CD4-positive, alpha-beta T cell (primary cell): ENCODE results near the gene TEPSIN. TPM values are rescaled to one million over a fixed set of nuclear protein-coding genes. Genes with fewer than 3 reads are reported as not detected.

Experiments
- ATAC-seq: fragments of 200-7000 bp; cut with Tn5 transposase; one replicate; pipeline ENCODE4 v1.10.0; 2022; ENCODE audit warnings: mild to moderate bottlenecking; ENCODE audit not compliant: poor library complexity
- CTCF ChIA-PET: fragments of 350-600 bp; sonication (Branson Sonifier 250); formaldehyde crosslinking; loops from one replicate; lab custom pipeline; 2021; ENCODE audit warnings: antibody characterized with exemption, inconsistent platforms; lab: Charles Lee
- POLR2A ChIA-PET: fragments of 350-600 bp; sonication (Branson Sonifier 250); formaldehyde crosslinking; loops from one replicate; lab custom pipeline; 2021; ENCODE audit warnings: antibody characterized with exemption, inconsistent platforms; lab: Charles Lee
- DNase-seq, 14 experiments: peaks; one replicate each; pipeline ENCODE4 v3.0.0-alpha.2; 2013 to 2020; ENCODE audit warnings: mixed read lengths in 2 of 14
- H3K27ac ChIP-seq, 2 donors: one replicate each; pipeline versions ENCODE4 v1.5.1 to v1.7.0; 2013; ENCODE audit warnings: low read length in 2 of 2, low read depth in 1 of 2, mild to moderate bottlenecking in 1 of 2
- H3K27me3 ChIP-seq, 2 experiments: 1 replicate in 1 of 2; 2 replicates in 1 of 2; pipeline versions ENCODE4 v1.6.1 to v1.7.0; 2013; ENCODE audit warnings: low read length in 2 of 2, control low read depth in 1 of 2, mild to moderate bottlenecking in 1 of 2, moderate library complexity in 1 of 2; ENCODE audit not compliant: insufficient read depth in 2 of 2, control insufficient read depth in 1 of 2
- H3K36me3 ChIP-seq: one replicate; pipeline ENCODE4 v1.6.1; 2013; ENCODE audit warnings: low read length, control low read depth; ENCODE audit not compliant: insufficient read depth
- H3K4me1 ChIP-seq: one replicate; pipeline ENCODE4 v1.6.1; 2013; ENCODE audit warnings: low read length, control low read depth; ENCODE audit not compliant: insufficient read depth
- H3K4me3 ChIP-seq: one replicate; pipeline ENCODE4 v1.5.1; 2013; ENCODE audit warnings: mild to moderate bottlenecking, low read length, moderate library complexity
- H3K9me3 ChIP-seq, 2 experiments: 1 replicate in 1 of 2; 2 replicates in 1 of 2; pipeline versions ENCODE4 v1.6.1 to v1.7.0; 2013; ENCODE audit warnings: low read length in 2 of 2, mild to moderate bottlenecking in 2 of 2, control low read depth in 1 of 2, moderate library complexity in 1 of 2; ENCODE audit not compliant: control insufficient read depth in 1 of 2, insufficient read depth in 1 of 2
- H3K27ac Mint-ChIP-seq: one replicate; pipeline ENCODE4 v1.8.0; 2020; ENCODE audit warnings: mixed read lengths
- H3K27me3 Mint-ChIP-seq: one replicate; pipeline ENCODE4 v1.8.0; 2021; ENCODE audit warnings: mixed read lengths
- H3K36me3 Mint-ChIP-seq: one replicate; pipeline ENCODE4 v1.8.0; 2021; ENCODE audit warnings: low read depth, mixed read lengths
- H3K4me1 Mint-ChIP-seq: one replicate; pipeline ENCODE4 v1.8.0; 2021; ENCODE audit warnings: low read depth, mixed read lengths
- H3K4me3 Mint-ChIP-seq: one replicate; pipeline ENCODE4 v1.8.0; 2020; ENCODE audit warnings: mild to moderate bottlenecking, mixed read lengths
- H3K9me3 Mint-ChIP-seq: one replicate; pipeline ENCODE4 v1.8.0; 2020; ENCODE audit warnings: mixed read lengths
- intact Hi-C, 2 experiments: fragments of 100-400 bp; cut with DNase I in 1 of 2; cut with micrococcal nuclease in 1 of 2; formaldehyde crosslinking; loops; one replicate each; pipeline versions ENCODE4 v1.15.1 to v1.9.0; 2023 to 2025; cut with DNase I, micrococcal nuclease
- total RNA-seq, 174 experiments: library from RNA in 2 of 174; stranded (reverse) in 2 of 174; gene quantifications; one replicate each; pipeline ENCODE4 v1.2.3 and lab custom pipeline; 2021 to 2026
- TF ChIP-seq, protein P1 (sequence below): fragments of 200-600 bp; IDR thresholded peaks from one replicate; pipeline ENCODE4 v1.8.0; 2022; ENCODE audit warnings: antibody characterized with exemption, mild to moderate bottlenecking

Gene TEPSIN
- total RNA-seq, 2 experiments from 2014 or later: 68.2 to 74.4 TPM

- no peaks in the 10 kb centered on the region for H3K9me3 ChIP-seq
- no peaks in the 10 kb centered on the region for H3K36me3 ChIP-seq
- peaks cover 4% of the 10 kb centered on the region for H3K36me3 Mint-ChIP-seq
- no peak for ATAC-seq
- H3K9me3 Mint-ChIP-seq: no peaks in the 10 kb centered on the region
- ChIA-PET CTCF (no interaction called here), POLR2A (no interaction called here)
- no peak overlapping the region for H3K4me3 Mint-ChIP-seq
- H3K4me1 ChIP-seq: no peaks in the 10 kb centered on the region
- no peak overlapping the region for H3K27ac ChIP-seq
- no peak overlapping the region for H3K4me3 ChIP-seq
- no peaks in the 10 kb centered on the region for H3K27me3 ChIP-seq
- H3K27me3 Mint-ChIP-seq: no peaks in the 10 kb centered on the region
- TF ChIP-seq, protein P1, sequence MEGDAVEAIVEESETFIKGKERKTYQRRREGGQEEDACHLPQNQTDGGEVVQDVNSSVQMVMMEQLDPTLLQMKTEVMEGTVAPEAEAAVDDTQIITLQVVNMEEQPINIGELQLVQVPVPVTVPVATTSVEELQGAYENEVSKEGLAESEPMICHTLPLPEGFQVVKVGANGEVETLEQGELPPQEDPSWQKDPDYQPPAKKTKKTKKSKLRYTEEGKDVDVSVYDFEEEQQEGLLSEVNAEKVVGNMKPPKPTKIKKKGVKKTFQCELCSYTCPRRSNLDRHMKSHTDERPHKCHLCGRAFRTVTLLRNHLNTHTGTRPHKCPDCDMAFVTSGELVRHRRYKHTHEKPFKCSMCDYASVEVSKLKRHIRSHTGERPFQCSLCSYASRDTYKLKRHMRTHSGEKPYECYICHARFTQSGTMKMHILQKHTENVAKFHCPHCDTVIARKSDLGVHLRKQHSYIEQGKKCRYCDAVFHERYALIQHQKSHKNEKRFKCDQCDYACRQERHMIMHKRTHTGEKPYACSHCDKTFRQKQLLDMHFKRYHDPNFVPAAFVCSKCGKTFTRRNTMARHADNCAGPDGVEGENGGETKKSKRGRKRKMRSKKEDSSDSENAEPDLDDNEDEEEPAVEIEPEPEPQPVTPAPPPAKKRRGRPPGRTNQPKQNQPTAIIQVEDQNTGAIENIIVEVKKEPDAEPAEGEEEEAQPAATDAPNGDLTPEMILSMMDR: no peak
- intact Hi-C loops: no loop called here
- no peak overlapping the region for H3K27ac Mint-ChIP-seq
- no peak for DNase-seq
- H3K4me1 Mint-ChIP-seq: no peaks in the 10 kb centered on the region
Measured at GRCh38 chr17:81191646-81192045, 47.2 kb downstream of the TEPSIN start.

GRCh38 chr17:81191116-81191515 is 47.7 kb downstream of the TEPSIN start:
- ATAC-seq (no peak), DNase-seq (no peak)
- ChIA-PET CTCF (no interaction called here), POLR2A (no interaction called here)
- Mint-ChIP-seq H3K27me3 (no peaks in the 10 kb centered on the region), H3K36me3 (peaks cover 4% of the 10 kb centered on the region), H3K4me1 (no peaks in the 10 kb centered on the region), H3K4me3 (no peak overlapping the region), H3K9me3 (no peaks in the 10 kb centered on the region), H3K27ac (no peak overlapping the region)
- H3K9me3 ChIP-seq: no peaks in the 10 kb centered on the region
- H3K36me3 ChIP-seq: no peaks in the 10 kb centered on the region
- intact Hi-C loops: no loop called here
- H3K27me3 ChIP-seq: no peaks in the 10 kb centered on the region
- H3K4me3 ChIP-seq: no peak overlapping the region
- no peaks in the 10 kb centered on the region for H3K4me1 ChIP-seq
- no peak overlapping the region for H3K27ac ChIP-seq
- TF ChIP-seq, protein P1: no peak

- DNase-seq: no peak
- ChIA-PET CTCF (no interaction called here), POLR2A (no interaction called here)
- no peaks in the 10 kb centered on the region for H3K4me1 ChIP-seq
- H3K27me3 Mint-ChIP-seq: no peaks in the 10 kb centered on the region
- H3K27ac ChIP-seq: no peak overlapping the region
- H3K36me3 Mint-ChIP-seq: peaks cover 4% of the 10 kb centered on the region
- H3K9me3 ChIP-seq: no peaks in the 10 kb centered on the region
- no peak overlapping the region for H3K4me3 Mint-ChIP-seq
- TF ChIP-seq, protein P1: no peak
- no peak for ATAC-seq
- intact Hi-C loops: no loop called here
- no peaks in the 10 kb centered on the region for H3K27me3 ChIP-seq
- H3K27ac Mint-ChIP-seq: no peak overlapping the region
- H3K36me3 ChIP-seq: no peaks in the 10 kb centered on the region
- no peaks in the 10 kb centered on the region for H3K4me1 Mint-ChIP-seq
- no peaks in the 10 kb centered on the region for H3K9me3 Mint-ChIP-seq
- no peak overlapping the region for H3K4me3 ChIP-seq
Measured at GRCh38 chr17:81190591-81190990, 48.3 kb downstream of the TEPSIN start.
